KOPT-K1 (cell line): Measurements from ENCODE around the gene SLC8B1.
A peak's percentile ranks its signal among the peaks of the same experiment; 100 is the strongest.

Experiments used
- H3K27ac ChIP-seq: fragments of 200-600 bp; sonication (generic); 2 replicates; pipeline ENCODE4 v1.5.1; 2016; ENCODE audit warnings: antibody characterized with exemption, mild to moderate bottlenecking, low read depth, low read length; ENCODE audit not compliant: poor library complexity, severe bottlenecking
- H3K36me3 ChIP-seq: fragments of 200-600 bp; sonication (generic); 2 replicates; pipeline ENCODE4 v1.5.1; 2017; ENCODE audit warnings: antibody characterized with exemption, mild to moderate bottlenecking, low read length, moderate library complexity; ENCODE audit not compliant: insufficient read depth
- H3K9me3 ChIP-seq: fragments of 200-600 bp; sonication (generic); 2 replicates; pipeline ENCODE4 v1.5.1; 2017; ENCODE audit warnings: antibody characterized with exemption, low read length, mild to moderate bottlenecking; ENCODE audit not compliant: insufficient read depth, poor library complexity, severe bottlenecking

SLC8B1 gene

GRCh38 chr12:113266106-113266895 lies 68.6 kb downstream of the SLC8B1 start:
- no peak overlapping the region for H3K27ac ChIP-seq
- H3K9me3 ChIP-seq, result no peaks in the 10 kb centered on the region
- H3K36me3 ChIP-seq, result no peaks in the 10 kb centered on the region; the same call in 1 of the 2 replicates

GRCh38 chr12:113263431-113263963 lies 71.4 kb downstream of the SLC8B1 start:
- H3K27ac ChIP-seq, result no peak overlapping the region
- no peaks in the 10 kb centered on the region for H3K9me3 ChIP-seq
- no peaks in the 10 kb centered on the region; the same call in 1 of the 2 replicates for H3K36me3 ChIP-seq

GRCh38 chr12:113262710-113263109 lies 72.2 kb downstream of the SLC8B1 start:
- no peaks in the 10 kb centered on the region; the same call in 1 of the 2 replicates for H3K36me3 ChIP-seq
- H3K27ac ChIP-seq, result peak overlapping the region; percentile 57

GRCh38 chr12:113261847-113262470 lies 73.0 kb downstream of the SLC8B1 start:
- no peaks in the 10 kb centered on the region for H3K36me3 ChIP-seq
- peak overlapping the region; percentile 57 for H3K27ac ChIP-seq
- no peaks in the 10 kb centered on the region for H3K9me3 ChIP-seq

More at GRCh38 chr12:113262710-113263109, 72.2 kb downstream of the SLC8B1 start:
- no peaks in the 10 kb centered on the region for H3K9me3 ChIP-seq

- Histone ChIP-seq H3K27ac (peak overlapping the region; percentile 57), H3K36me3 (no peaks in the 10 kb centered on the region), H3K9me3 (no peaks in the 10 kb centered on the region)
Measured at GRCh38 chr12:113260636-113261300, 74.1 kb downstream of the SLC8B1 start.

- Histone ChIP-seq H3K36me3 (no peaks in the 10 kb centered on the region), H3K9me3 (no peaks in the 10 kb centered on the region), H3K27ac (peak overlapping the region; percentile 57)
Measured at GRCh38 chr12:113260127-113260526, 74.8 kb downstream of the SLC8B1 start.

- Histone ChIP-seq H3K27ac (no peak overlapping the region), H3K36me3 (no peaks in the 10 kb centered on the region), H3K9me3 (peaks cover 4% of the 10 kb centered on the region)
Measured at GRCh38 chr12:113257564-113257963, 77.3 kb downstream of the SLC8B1 start.

- H3K27ac ChIP-seq, result no peak overlapping the region
- no peaks in the 10 kb centered on the region for H3K36me3 ChIP-seq
- H3K9me3 ChIP-seq, result peaks cover 4% of the 10 kb centered on the region
Measured at GRCh38 chr12:113254298-113254697, 80.6 kb downstream of the SLC8B1 start.

GRCh38 chr12:113253532-113254285 lies 81.2 kb downstream of the SLC8B1 start:
- Histone ChIP-seq H3K36me3 (no peaks in the 10 kb centered on the region), H3K27ac (no peak overlapping the region), H3K9me3 (peaks cover 4% of the 10 kb centered on the region)

GRCh38 chr12:113252494-113252893 lies 82.4 kb downstream of the SLC8B1 start:
- peaks cover 4% of the 10 kb centered on the region for H3K9me3 ChIP-seq
- H3K27ac ChIP-seq, result no peak overlapping the region
- no peaks in the 10 kb centered on the region for H3K36me3 ChIP-seq

- Histone ChIP-seq H3K9me3 (peaks cover 4% of the 10 kb centered on the region), H3K36me3 (no peaks in the 10 kb centered on the region), H3K27ac (no peak overlapping the region)
Measured at GRCh38 chr12:113251404-113252070, 83.4 kb downstream of the SLC8B1 start.

- no peaks in the 10 kb centered on the region for H3K36me3 ChIP-seq
- no peak overlapping the region for H3K27ac ChIP-seq
- H3K9me3 ChIP-seq, result peaks cover 4% of the 10 kb centered on the region
Measured at GRCh38 chr12:113250045-113250444, 84.9 kb downstream of the SLC8B1 start.

GRCh38 chr12:113249546-113249945 lies 85.4 kb downstream of the SLC8B1 start:
- Histone ChIP-seq H3K36me3 (no peaks in the 10 kb centered on the region), H3K9me3 (peaks cover under 1% of the 10 kb centered on the region), H3K27ac (no peak overlapping the region)

- H3K36me3 ChIP-seq, result no peaks in the 10 kb centered on the region
- no peak overlapping the region for H3K27ac ChIP-seq
- no peaks in the 10 kb centered on the region for H3K9me3 ChIP-seq
Measured at GRCh38 chr12:113248842-113249435, 86.0 kb downstream of the SLC8B1 start.
